CD14-positive monocyte (primary cell): ENCODE data around the gene TTPAL. TPM values are rescaled to one million over a fixed set of nuclear protein-coding genes. Genes with fewer than 3 reads are reported as not detected.
A peak's percentile ranks its signal among the peaks of the same experiment; 100 is the strongest.

Experiments used
- DNase-seq, 3 donors: peaks; one replicate each; pipeline ENCODE4 v3.0.0-alpha.2; 2011 to 2022
- H2AFZ ChIP-seq: 2 replicates; pipeline ENCODE4 v1.6.0; 2012; ENCODE audit warnings: mild to moderate bottlenecking, low read depth, low read length, inconsistent platforms; ENCODE audit not compliant: insufficient read depth, poor library complexity, severe bottlenecking
- H3K27ac ChIP-seq, 2 donors: 1 replicate in 1 of 2; 2 replicates in 1 of 2; pipeline ENCODE4 v1.5.1; 2012 to 2013; ENCODE audit warnings: low read length in 2 of 2, control low read depth in 1 of 2, inconsistent platforms in 1 of 2, low read depth in 1 of 2, mild to moderate bottlenecking in 1 of 2
- H3K27me3 ChIP-seq, 2 donors: one replicate each; pipeline versions ENCODE4 v1.6.0 to v1.6.1; 2011 to 2013; ENCODE audit warnings: low read length in 2 of 2; ENCODE audit not compliant: control insufficient read depth in 2 of 2, insufficient read depth in 2 of 2
- H3K36me3 ChIP-seq, 2 donors: replicated peaks in 1 of 2; 1 replicate in 1 of 2; 2 replicates in 1 of 2; pipeline versions ENCODE4 v1.5.1 to v1.6.1; 2012 to 2013; ENCODE audit warnings: low read length in 2 of 2, control low read depth in 1 of 2, inconsistent platforms in 1 of 2, mild to moderate bottlenecking in 1 of 2; ENCODE audit not compliant: insufficient read depth in 2 of 2, control insufficient read depth in 1 of 2
- H3K4me1 ChIP-seq, 2 donors: 1 replicate in 1 of 2; 2 replicates in 1 of 2; pipeline versions ENCODE4 v1.5.1 to v1.6.1; 2012 to 2013; ENCODE audit warnings: low read length in 2 of 2, control low read depth in 1 of 2, inconsistent platforms in 1 of 2, mild to moderate bottlenecking in 1 of 2, moderate library complexity in 1 of 2; ENCODE audit not compliant: insufficient read depth in 2 of 2, control insufficient read depth in 1 of 2
- H3K4me2 ChIP-seq: replicated peaks from 2 replicates; pipeline ENCODE3; 2012; ENCODE audit warnings: low read length, moderate library complexity, mild to moderate bottlenecking; ENCODE audit not compliant: poor library complexity, severe bottlenecking; ENCODE audit errors: extremely low read depth
- H3K4me3 ChIP-seq, 3 experiments: fragments of 200-600 bp in 1 of 3; sonication (generic) in 1 of 3; replicated peaks in 1 of 3; 1 replicate in 2 of 3; 2 replicates in 1 of 3; pipeline ENCODE4 v1.5.1; 2011 to 2013; ENCODE audit warnings: low read length in 3 of 3, mild to moderate bottlenecking in 3 of 3, control low read depth in 2 of 3, low read depth in 2 of 3, inconsistent platforms in 1 of 3, moderate library complexity in 1 of 3
- H3K79me2 ChIP-seq: 2 replicates; pipeline ENCODE4 v1.6.0; 2012; ENCODE audit warnings: mild to moderate bottlenecking, control low read depth, inconsistent platforms, low read length, moderate library complexity; ENCODE audit not compliant: insufficient read depth
- H3K9ac ChIP-seq: 2 replicates; pipeline ENCODE4 v1.6.0; 2017; ENCODE audit warnings: low read length, mild to moderate bottlenecking; ENCODE audit not compliant: insufficient read depth, poor library complexity, severe bottlenecking
- H3K9me3 ChIP-seq, 2 donors: replicated peaks in 1 of 2; 1 replicate in 1 of 2; 2 replicates in 1 of 2; pipeline versions ENCODE4 v1.5.1 to v1.6.1; 2012 to 2013; ENCODE audit warnings: low read length in 2 of 2, control low read depth in 1 of 2; ENCODE audit not compliant: control insufficient read depth in 1 of 2, insufficient read depth in 1 of 2
- H4K20me1 ChIP-seq: 2 replicates; pipeline ENCODE4 v1.6.0; 2012; ENCODE audit warnings: mild to moderate bottlenecking, low read length, control low read depth, moderate library complexity; ENCODE audit not compliant: insufficient read depth
- H3K27ac Mint-ChIP-seq, 7 donors: one replicate each; pipeline ENCODE4 v1.8.0; 2020; ENCODE audit warnings: mild to moderate bottlenecking in 7 of 7, mixed read lengths in 7 of 7, moderate library complexity in 6 of 7, inconsistent platforms in 2 of 7
- H3K27me3 Mint-ChIP-seq, 3 donors: one replicate each; pipeline ENCODE4 v1.8.0; 2021 to 2022; ENCODE audit warnings: low read depth in 3 of 3, mild to moderate bottlenecking in 3 of 3, mixed read lengths in 3 of 3, moderate library complexity in 3 of 3, inconsistent platforms in 1 of 3
- H3K36me3 Mint-ChIP-seq, 2 donors: one replicate each; pipeline ENCODE4 v1.8.0; 2020; ENCODE audit warnings: mixed read lengths in 2 of 2, inconsistent platforms in 1 of 2, mild to moderate bottlenecking in 1 of 2
- H3K4me1 Mint-ChIP-seq: one replicate; pipeline ENCODE4 v1.8.0; 2020; ENCODE audit warnings: mild to moderate bottlenecking, mixed read lengths
- H3K4me3 Mint-ChIP-seq, 2 donors: one replicate each; pipeline ENCODE4 v1.8.0; 2020; ENCODE audit warnings: mild to moderate bottlenecking in 2 of 2, mixed read lengths in 2 of 2, moderate library complexity in 1 of 2
- H3K9me3 Mint-ChIP-seq, 7 donors: one replicate each; pipeline ENCODE4 v1.8.0; 2020 to 2022; ENCODE audit warnings: mixed read lengths in 7 of 7, mild to moderate bottlenecking in 6 of 7, moderate library complexity in 6 of 7, inconsistent platforms in 2 of 7
- CTCF ChIP-seq: fragments of 200-600 bp; IDR thresholded peaks from one replicate; pipeline ENCODE4 v1.8.0; 2022; ENCODE audit warnings: antibody characterized with exemption, mild to moderate bottlenecking
- WGBS: methylation state at CpG from one replicate; pipeline ENCODE4 v1.1.5; 2013; ENCODE audit warnings: missing lambda C conversion rate; ENCODE audit not compliant: insufficient coverage; 5-methylcytosine and 5-hydroxymethylcytosine counted together
- intact Hi-C, 2 donors: fragments of 100-400 bp; cut with micrococcal nuclease; formaldehyde crosslinking; loops; one replicate each; pipeline versions ENCODE4 v1.15.0 to v1.15.1; 2023
- polyA plus RNA-seq, 3 donors: library from polyadenylated mRNA; depleted of rRNA in 1 of 3; unstranded in 2 of 3; stranded (reverse) in 1 of 3; fragments of 300-500 nt in 2 of 3; fragments of >200 nt in 1 of 3; fragmentation: Illumina TruSeq in 2 of 3; gene quantifications; 1 replicate in 2 of 3; 2 replicates in 1 of 3; pipeline ENCODE4 v1.2.3, GENCODE V29; 2012 to 2021

Gene TTPAL
- polyA plus RNA-seq, 3 donors = 1.5 to 4.9 (median 3.0) TPM

- peak overlapping the region in 3 of 7 donors; percentile 7 to 87 (median 26) for H3K27ac Mint-ChIP-seq
- Histone ChIP-seq H3K79me2 (no peaks in the 10 kb centered on the region), H3K4me2 (no peak overlapping the region), H3K27ac (no peak overlapping the region), H3K27me3 (no peaks in the 10 kb centered on the region), H3K4me1 (peaks cover 4 to 6% of the 10 kb centered on the region in 2 donors), H3K4me3 (no peak overlapping the region), H4K20me1 (peaks cover 14% of the 10 kb centered on the region), H3K9me3 (no peaks in the 10 kb centered on the region), H2AFZ (no peak overlapping the region), H3K36me3 (peaks cover 73 to 96% of the 10 kb centered on the region in 2 donors), H3K9ac (no peak overlapping the region)
- DNase-seq = no peak
- 98% methylated on average over 4 of the region's 5 CpGs for WGBS
- peaks cover 11% of the 10 kb centered on the region for H3K4me1 Mint-ChIP-seq
- H3K9me3 Mint-ChIP-seq = no peaks in the 10 kb centered on the region
- intact Hi-C loops = no loop called here
- H3K27me3 Mint-ChIP-seq = peaks cover 0 to 2% (median 0%) of the 10 kb centered on the region in 3 donors
- no peak overlapping the region for H3K4me3 Mint-ChIP-seq
- no peak for TF ChIP-seq CTCF
- peaks cover 71 to 90% of the 10 kb centered on the region in 2 donors for H3K36me3 Mint-ChIP-seq
These were observed 16.1 kb downstream of the TTPAL start for GRCh38 chr20:44491635-44492395.

GRCh38 chr20:44494266-44494665, 18.6 kb downstream of the TTPAL start:
- no CpG with 5 or more reads among the region's 1 CpG for WGBS
- Mint-ChIP-seq H3K9me3 (no peaks in the 10 kb centered on the region), H3K36me3 (peaks cover 83 to 95% of the 10 kb centered on the region in 2 donors), H3K4me1 (peaks cover 11% of the 10 kb centered on the region), H3K27ac (peak overlapping the region in 5 of 7 donors; percentile 2 to 90 (median 68)), H3K27me3 (peaks cover 0 to 2% (median 0%) of the 10 kb centered on the region in 3 donors), H3K4me3 (no peak overlapping the region)
- Histone ChIP-seq H3K4me1 (peaks cover 4 to 6% of the 10 kb centered on the region in 2 donors), H3K27ac (peak overlapping the region in 1 of 2 donors; percentile 65), H3K9ac (no peak overlapping the region), H3K4me3 (no peak overlapping the region), H3K4me2 (no peak overlapping the region), H4K20me1 (peaks cover 20% of the 10 kb centered on the region), H2AFZ (no peak overlapping the region), H3K9me3 (no peaks in the 10 kb centered on the region), H3K27me3 (no peaks in the 10 kb centered on the region), H3K36me3 (peaks cover 82 to 99% of the 10 kb centered on the region in 2 donors), H3K79me2 (no peaks in the 10 kb centered on the region)
- no peak for DNase-seq
- no peak for TF ChIP-seq CTCF
- intact Hi-C loops = no loop called here
